Jurkat, Clone E6-1 (cell line): Measurements from ENCODE around the gene YTHDC1. TPM values are rescaled to one million over a fixed set of nuclear protein-coding genes. Genes with fewer than 3 reads are reported as not detected.
A peak's percentile ranks its signal among the peaks of the same experiment; 100 is the strongest.
"Not testable (repeated sequence)": the region's sequence is repeated elsewhere in the genome, so short reads cannot be mapped to it uniquely, and the experiment has no call there.

Experiments used
- DNase-seq: peaks from one replicate; pipeline ENCODE4 v3.0.0-alpha.2; 2011; ENCODE audit warnings: low read depth, low spot score
- H3K4me3 ChIP-seq: 2 replicates; pipeline ENCODE4 v1.5.1; 2011; ENCODE audit warnings: mild to moderate bottlenecking, low read length, control low read depth, moderate library complexity
- polyA plus RNA-seq: library from polyadenylated mRNA; unstranded; fragments of >200 nt; gene quantifications from one replicate; pipeline ENCODE4 v1.2.1, GENCODE V29; 2012; ENCODE audit warnings: missing spikeins; ENCODE audit not compliant: insufficient read length, insufficient read depth

YTHDC1 gene
- 52.1 TPM for polyA plus RNA-seq

DNA sequence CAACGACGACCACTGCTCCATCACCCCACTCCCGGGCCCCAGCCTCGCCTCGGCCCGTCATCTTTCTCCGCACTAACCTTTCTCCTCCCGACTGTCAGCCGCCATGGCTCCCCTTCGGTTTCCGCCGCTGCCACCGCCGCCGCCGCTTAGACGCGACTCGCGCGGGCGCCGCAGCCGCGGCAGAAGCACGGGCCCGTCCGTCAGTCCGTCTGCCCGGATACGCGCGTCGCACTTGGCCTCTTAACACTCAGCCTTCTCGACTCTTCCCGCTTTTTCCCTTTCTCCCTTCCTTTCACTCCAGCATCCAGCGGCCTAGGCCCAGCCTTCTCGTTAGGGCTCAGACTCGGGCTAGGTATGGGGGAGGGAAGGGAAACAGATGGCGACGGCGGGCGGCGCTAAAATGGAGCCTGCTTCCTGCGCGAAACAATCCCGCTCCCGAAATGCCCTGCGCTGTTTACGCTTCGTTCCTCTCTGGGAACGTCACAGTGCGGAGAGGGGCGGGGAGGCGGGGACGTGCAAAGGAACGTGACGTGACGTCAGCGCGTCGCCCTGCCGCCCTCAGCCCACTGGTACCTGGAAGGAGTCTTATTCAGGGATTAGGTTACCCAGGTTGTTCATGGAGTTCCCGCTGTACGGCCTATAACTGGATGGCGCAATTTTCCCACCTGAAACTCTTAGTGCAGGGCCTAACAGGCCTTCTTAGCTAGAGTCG, at the start of gene YTHDC1:
Gene YTHDC1, minus strand, starts transcription at position 442 of the 712 bp plus-strand sequence. Its CDS starts 337 bp downstream, at position 105.
- H3K4me3 ChIP-seq, result peak within 1 kb of the TSS; percentile 92
- peak; percentile 92 for DNase-seq

DNA sequence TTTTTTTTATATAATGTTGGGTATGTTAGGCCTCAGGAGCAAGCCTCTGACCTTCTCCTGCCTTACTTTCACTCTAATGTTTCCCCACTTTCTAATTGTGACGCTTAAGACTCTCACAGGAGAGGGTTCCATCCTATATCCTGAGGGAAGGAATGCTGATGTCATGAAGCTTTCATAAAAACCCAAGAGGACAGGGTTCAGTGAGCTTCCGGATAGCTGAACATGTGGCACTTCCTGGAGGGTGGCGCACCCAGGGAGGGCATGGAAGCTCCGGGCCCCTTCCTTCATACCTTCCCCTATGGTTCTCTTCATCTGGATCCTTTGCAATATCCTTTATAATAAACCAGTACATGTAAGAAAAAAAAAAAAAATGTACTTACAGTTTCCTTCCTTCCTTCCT, 49.4 kb upstream of the YTHDC1 start:
- DNase-seq, result no peak
- no peak overlapping the region for H3K4me3 ChIP-seq

DNA sequence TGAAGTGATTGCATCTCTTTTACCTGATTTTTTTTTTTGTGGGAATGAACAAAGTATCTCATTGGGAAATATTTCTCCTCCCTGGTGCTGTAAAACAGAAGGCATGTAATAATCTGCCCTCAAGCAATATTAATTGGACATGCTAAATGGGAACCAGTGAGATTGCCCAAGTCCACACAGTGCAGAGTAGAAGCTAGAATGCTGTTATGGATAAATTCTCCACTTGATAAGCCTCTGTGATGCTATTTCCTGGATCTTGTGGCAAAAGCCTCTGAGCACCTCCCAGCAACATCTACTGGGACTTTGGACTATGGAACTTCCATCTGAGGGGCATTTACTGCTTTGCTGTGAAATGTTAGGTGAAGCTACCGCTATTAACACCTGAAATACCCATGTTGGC, 46.9 kb upstream of the YTHDC1 start:
- H3K4me3 ChIP-seq, result no peak overlapping the region
- DNase-seq, result no peak

DNA sequence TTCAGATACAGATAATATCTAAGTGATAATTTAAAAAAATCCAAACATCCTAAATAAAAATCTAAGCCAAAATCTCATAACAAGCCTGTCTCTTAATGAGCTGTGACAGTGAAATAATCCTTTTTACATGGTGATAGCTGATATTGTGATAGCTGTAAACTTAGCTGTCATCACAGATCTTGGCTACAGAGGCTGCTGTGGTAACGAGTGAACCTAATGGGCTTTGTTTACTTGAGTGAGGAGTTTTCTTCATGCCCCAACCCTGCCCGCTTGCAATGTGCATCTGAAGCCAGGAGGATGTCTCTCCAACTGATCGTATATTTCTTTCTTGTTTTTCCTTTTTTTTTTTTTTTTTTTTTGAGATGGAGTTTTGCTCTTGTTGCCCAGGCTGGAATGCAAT, 41.5 kb upstream of the YTHDC1 start:
- H3K4me3 ChIP-seq, result no peak overlapping the region
- no peak for DNase-seq

DNA sequence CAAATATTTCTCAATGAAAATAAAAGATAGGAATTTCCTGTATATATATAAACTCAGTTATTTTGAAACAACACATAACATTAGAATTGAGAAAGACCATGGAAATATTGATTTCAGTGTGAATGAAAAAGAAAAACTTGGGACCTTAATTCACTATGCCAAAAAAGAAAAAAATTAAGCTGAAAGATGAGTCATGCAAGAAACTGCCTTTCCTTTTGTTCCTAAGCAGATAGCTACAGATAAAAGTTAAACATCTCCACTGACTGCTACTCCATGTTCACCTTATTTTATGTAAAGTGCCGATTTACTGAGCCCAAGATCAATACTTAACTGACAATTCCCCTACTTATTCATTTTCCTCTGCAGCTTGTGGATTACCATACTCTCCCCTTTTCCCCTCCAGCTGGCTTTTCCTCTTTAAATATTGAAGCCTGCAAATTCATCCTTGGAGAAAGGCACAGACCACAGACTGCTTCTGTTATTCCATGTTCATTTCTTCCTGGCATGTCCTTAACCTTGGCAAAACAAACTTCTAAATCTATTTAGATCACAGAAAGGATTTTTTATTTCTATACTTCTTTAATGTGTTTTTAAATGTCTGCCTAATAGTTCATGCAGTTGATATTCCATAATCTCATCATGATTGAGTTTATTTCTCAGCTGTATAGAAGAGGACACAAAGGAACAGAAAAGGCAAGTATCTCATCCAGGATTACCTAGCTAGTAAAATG, 40.5 kb upstream of the YTHDC1 start:
- no peak overlapping the region for H3K4me3 ChIP-seq
- DNase-seq, result no peak

DNA sequence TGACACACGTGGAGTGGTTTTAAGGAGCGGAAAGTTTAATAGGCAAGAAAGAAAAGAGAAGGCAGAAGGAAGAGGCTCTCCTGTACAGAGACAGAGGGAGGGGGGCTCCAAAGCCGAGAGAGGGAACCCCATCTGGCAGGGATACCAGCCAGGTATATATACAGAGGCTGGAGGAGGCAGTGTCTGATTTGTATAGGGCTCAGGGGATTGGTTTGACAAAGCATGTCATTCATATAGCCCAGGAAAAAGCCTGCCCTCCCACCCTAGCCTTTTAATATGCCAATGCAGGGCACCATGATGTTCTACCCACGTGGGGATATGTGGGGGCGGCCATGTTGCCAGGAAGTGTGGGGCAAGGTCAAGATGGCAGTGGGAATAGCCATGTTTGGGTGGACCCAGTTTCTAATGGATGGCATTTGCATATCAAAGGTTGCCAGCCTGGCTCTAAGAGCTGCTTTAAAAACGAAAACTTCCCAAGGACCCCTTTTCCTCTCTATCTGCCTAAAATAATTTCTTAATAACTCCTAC, 39.6 kb upstream of the YTHDC1 start:
- DNase-seq, H3K4me3 ChIP-seq: not testable (repeated sequence)

DNA sequence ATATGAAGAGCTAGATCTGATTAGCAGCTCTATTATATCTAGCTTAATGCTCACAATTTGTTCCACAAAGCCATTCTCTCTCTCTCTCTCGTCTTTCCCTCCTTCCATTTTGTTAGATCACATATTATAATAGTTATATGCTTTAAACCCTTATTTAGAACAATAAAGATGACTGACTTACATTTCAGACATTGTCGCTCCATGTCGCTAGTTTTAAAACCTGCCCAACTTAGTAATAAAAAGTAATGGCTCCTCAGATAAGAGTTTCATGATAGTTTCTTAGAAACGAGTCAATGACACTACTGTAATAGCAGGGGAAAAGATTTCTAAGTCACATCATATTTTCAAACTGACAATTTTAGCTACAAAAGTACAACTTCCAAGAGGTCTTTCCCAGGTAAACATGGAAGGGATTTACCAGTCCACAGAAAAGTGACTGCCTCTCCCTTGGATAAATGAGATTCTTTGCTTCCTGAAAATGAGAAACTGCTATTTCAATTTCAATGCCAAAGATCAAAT, 38.5 kb upstream of the YTHDC1 start:
- no peak overlapping the region for H3K4me3 ChIP-seq
- no peak for DNase-seq

DNA sequence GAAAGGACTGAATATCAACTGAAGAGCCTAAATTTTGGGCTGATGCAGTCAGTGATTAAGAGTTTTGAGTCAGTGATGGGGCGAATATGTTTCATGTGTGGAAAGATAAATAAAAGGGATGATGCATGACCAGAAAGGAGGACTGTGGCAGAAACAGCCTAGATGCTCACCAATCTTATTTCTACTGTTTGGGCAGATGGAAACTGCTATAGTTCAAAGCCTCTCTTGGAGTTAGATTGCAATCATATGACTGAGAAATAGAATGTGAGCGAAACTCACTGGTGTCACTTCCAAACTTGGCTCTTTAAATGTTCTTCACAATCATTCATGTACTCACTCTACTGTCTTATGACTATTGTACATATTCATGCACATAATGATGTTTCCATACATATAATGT, 35.4 kb upstream of the YTHDC1 start:
- no peak overlapping the region for H3K4me3 ChIP-seq
- no peak for DNase-seq

DNA sequence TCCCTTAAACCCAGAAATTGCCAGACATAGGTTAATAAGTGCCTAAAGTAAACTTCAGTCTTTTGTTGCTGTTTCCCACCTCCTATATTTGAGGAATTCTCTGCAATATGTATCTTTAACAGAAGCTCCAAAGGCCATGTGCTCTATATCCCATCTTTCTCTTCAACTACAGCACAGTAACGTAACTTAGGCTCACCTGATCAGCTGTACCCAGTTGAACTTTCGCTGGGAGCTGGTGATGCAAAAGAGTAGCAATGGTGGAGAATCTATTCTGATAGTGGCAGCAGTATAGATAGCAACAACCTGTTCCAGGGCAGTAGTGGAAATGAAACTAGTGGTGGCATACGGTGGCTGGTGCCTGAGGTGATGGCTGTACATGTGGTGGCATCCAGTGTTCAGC, 33.2 kb upstream of the YTHDC1 start:
- no peak overlapping the region for H3K4me3 ChIP-seq
- no peak for DNase-seq

DNA sequence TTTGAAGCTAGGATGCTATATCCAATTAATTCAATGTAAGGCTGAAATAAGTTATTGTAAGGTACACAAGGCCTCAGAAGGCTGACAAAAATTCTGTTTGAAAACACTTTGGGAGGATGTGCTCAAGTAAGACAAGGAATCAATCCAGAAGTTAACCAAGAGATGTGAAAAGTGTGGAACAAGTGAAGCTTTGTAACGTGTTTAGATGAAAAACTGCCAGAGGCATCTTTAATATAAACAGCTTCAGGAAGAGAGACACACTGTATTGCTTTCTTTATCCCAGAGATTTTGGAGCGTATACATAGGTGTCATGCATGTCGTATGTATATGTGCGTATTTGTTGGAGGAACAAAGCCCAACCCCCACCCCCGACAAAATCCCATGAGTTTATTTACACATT, 28.3 kb upstream of the YTHDC1 start:
- no peak for DNase-seq
- H3K4me3 ChIP-seq, result no peak overlapping the region

DNA sequence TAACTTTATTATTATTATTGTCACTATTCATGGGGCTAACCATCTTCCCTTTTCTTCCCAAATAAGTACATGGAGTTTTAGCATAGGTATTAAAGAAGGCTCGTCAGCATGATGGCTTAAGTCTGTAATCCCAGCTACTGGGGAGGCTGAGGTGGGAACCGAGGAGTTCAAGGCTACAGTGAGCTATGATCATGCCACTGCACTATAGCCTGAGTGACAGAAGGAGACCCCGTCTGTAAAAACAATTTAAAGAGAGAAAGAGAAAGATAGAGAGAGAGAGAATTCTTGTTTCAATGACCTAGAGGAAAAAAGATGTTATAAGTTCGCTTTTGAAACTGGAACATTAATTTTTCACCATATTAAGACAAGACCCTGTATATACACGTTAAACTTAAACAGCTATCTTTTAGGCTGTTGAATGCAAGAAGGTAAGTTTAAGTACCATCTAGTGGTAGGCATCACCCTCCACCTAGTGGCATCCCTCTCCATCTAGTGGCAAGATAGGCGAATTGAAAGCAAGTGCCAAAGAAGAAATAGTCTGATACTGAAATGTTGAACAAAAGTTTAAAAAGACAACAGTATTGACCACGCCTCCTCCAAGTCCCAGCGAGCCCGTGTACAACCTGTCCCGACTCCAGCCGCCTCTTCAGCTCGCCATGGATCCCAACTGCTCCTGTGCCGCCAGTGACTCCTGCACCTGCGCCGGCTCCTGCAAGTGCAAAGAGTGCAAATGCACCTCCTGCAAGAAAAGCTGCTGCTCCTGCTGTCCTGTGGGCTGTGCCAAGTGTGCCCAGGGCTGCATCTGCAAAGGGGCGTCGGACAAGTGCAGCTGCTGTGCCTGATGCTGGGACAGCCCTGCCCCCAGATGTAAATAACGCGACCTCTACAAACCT, 26.0 kb upstream of the YTHDC1 start:
- H3K4me3 ChIP-seq, result no peak overlapping the region
- peak; percentile 55 for DNase-seq

DNA sequence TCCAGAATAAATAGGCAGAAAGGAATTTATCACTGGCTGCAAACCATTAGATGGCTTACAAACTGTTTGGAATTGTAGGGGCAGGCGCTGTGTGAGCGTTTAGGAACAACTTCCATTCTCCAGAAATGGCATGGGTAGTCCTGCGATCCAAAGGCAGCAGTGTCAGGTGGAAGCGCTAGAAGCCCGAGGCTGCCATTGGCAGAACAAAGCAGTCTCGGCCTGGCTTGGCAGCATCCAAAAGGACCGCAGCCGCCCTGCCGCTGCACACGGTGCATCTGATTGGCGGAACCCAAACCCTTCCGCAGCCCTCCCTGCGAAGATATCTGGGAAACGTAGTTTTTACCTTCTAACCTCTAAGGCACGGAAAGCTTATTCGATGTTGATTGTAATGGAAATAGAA, 23.6 kb upstream of the YTHDC1 start:
- no peak for DNase-seq
- H3K4me3 ChIP-seq, result no peak overlapping the region

DNA sequence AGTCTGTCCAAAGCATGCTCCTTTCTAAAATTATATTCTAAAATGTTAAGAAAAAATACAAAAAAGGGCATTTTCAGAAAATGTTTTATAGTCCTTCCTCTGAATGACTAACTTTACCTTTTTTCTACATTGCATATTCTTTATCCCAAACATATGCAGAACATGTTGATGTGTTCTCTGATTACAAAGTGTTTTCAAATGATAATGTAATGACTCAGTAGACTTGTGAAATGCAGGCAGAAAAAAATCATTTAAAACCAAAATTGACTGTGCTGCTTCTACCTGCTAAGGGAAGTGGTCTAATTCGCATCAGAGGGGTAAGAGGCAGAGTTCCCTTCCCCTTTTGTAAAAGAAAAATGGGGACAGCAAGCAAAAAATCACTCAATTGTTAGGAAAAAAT, 22.7 kb upstream of the YTHDC1 start:
- DNase-seq, result no peak
- no peak overlapping the region for H3K4me3 ChIP-seq

DNA sequence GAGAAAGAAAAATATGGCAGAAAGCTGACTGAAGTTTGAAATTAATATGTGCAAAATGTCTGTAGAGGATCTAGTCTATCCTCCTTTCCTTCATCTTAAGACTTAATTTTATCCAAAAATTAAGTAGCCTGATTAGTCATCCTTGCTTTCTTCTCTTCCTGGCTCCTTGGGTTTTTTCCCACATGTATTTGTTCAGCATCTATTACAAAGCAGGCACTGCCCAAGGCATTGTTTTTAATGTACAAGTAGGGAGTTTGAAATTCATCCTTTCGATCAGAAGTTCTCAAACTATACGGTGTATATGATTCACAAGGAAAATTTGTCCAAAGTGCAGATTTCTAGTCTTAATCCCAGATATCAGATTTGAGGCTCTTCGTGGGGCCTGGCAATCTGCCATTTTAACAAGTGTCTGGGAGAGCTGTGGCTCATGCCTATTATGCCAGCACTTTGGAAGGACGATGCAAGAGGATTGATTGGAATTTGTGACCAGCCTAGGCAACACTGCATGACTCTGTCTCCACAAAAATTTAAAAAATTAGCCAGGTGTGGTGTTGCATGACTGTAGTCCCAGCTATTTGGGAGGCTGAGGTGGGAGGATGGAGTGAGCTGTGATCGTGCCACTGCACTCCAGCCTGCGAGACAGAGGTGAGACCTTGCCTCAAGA, 19.4 kb upstream of the YTHDC1 start:
- H3K4me3 ChIP-seq, result no peak overlapping the region
- DNase-seq, result no peak

DNA sequence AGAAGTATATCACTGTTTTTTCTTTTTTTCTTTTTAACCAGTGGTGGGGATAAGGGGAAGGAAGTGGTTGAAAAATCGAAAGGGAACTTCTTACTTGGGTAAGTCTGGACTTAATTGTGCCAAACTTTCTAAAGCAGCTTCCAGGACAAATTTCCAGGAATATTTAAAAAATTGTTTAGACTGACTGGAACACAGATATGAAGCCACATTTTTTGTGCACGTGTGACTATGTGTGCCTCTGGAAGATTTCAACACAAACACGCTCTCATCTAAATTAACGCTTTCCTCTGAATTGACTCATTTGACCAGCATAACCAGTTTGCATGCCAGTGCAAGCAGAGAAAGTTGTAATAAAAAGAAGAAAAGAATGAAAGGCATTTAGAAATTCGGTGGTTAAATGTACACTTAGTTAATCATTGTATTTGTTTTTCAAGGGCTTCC, 18.8 kb upstream of the YTHDC1 start:
- no peak overlapping the region for H3K4me3 ChIP-seq
- no peak for DNase-seq

DNA sequence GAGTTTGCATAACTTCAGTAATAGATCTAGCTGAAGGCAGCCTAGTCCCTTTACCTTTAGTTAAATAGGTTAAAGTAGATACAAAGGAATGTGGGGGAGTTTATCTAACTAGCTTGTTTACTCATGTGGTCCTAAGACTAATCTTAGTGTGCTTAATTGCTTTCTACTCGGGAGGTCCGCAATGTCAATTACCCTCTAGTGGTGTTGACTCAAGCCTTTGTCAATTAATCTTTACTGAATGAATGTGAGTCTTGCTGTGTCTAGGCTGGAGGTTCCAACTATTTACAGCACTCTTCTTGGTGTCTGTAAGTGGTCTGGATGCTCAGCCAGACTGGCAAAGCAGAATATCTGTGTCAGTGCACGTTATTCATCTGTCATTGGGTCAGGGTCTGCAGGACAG, 17.9 kb upstream of the YTHDC1 start:
- DNase-seq, result no peak
- no peak overlapping the region for H3K4me3 ChIP-seq

DNA sequence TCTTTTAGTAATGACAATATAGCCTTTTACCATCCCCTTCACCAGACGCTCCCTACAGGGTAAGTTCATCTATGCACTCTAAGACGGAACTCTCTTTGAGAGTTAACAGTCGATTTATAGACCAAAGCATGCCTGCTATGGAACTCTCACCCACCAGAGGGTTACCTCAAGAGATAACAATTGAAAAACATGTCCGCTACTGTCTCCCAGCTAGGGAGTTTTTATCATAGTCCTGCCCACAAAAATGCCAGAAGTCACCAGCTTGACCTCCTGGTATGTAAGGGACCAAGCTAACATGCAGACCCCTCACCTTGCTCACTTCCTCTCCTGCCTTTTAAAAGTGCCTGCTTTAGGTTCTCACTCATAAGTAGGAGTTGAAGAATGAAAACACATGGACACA, 16.7 kb upstream of the YTHDC1 start:
- no peak overlapping the region for H3K4me3 ChIP-seq
- no peak for DNase-seq

DNA sequence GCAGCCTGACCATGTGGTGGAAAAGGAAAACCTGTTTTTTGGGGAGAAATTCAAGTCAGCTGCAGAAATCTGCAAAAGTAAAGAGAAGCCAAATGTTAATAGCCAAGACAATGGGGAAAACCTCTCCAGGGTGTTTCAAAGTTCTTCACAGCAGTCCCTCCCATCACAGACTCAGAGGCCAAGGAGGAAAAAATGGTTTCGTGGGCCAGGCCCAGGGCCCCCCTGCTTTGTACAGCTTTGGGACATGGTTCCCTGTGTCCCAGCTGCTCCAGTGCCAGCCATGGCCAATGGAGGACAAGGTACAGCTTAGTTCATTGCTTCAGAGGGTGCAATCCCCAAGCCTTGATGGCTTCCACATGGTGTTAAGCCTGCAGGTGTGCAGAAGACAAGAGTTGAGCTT, 15.2 kb upstream of the YTHDC1 start:
- no peak overlapping the region for H3K4me3 ChIP-seq
- DNase-seq, result no peak

DNA sequence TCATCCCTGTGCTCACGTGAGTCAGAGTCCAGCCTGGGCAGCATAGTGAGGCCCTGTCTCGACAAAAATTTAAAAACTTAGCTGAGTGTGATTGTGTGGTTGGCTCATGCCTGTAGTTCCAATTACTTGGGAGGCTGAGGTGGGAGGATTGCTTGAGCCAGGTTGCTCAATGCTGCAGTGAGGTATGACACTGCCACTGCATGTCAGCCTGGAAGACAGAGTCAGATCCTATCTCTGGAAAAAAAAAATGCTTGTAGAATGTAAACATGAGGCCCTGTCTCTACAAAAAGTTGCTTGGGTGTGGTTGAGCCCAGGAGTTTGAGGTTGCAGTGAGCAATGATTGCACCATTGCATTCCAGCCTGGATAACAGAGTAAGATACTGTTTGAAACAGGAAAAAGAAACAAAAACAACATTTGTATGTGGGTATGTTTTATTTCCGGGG, 11.3 kb upstream of the YTHDC1 start:
- no peak overlapping the region for H3K4me3 ChIP-seq
- DNase-seq, result no peak
